SK-N-SH treated with all-trans-retinoic acid at 6 μM for 48 hours (cell line): ENCODE data around the gene BACH2.

Source experiments
- CREB5 ChIP-seq: fragments of 250-450 bp; sonication (Bioruptor Pico); IDR thresholded peaks from 2 replicates; pipeline ENCODE4 v1.5.1; 2020; ENCODE audit warnings: low read depth, mild to moderate bottlenecking, moderate library complexity
- ISL1 ChIP-seq: fragments of 250-450 bp; sonication (Bioruptor Pico); IDR thresholded peaks from 2 replicates; pipeline ENCODE4 v2.1.2; 2022; ENCODE audit warnings: mild to moderate bottlenecking, moderate library complexity
- RARB ChIP-seq: fragments of 250-450 bp; sonication (Bioruptor Pico); IDR thresholded peaks from 2 replicates; pipeline ENCODE4 v1.8.0; 2021; ENCODE audit warnings: mild to moderate bottlenecking, moderate library complexity
- SNAI2 ChIP-seq: fragments of 250-450 bp; sonication (Bioruptor Pico); IDR thresholded peaks from 2 replicates; pipeline ENCODE4 v1.5.0; 2020; ENCODE audit warnings: mild to moderate bottlenecking, moderate library complexity
- TSHZ2 ChIP-seq: fragments of 250-450 bp; sonication (Bioruptor Pico); IDR thresholded peaks from 2 replicates; pipeline ENCODE4 v1.5.0; 2020; ENCODE audit warnings: mild to moderate bottlenecking, moderate library complexity
- ZC3H10 ChIP-seq: fragments of 250-450 bp; sonication (Bioruptor Pico); IDR thresholded peaks from 2 replicates; pipeline ENCODE4 v1.5.1; 2021; ENCODE audit warnings: mild to moderate bottlenecking, moderate library complexity
- ZFP3 ChIP-seq: fragments of 250-450 bp; sonication (Bioruptor Pico); IDR thresholded peaks from 2 replicates; pipeline ENCODE4 v1.5.0; 2020; ENCODE audit warnings: mild to moderate bottlenecking, moderate library complexity
- ZFP30 ChIP-seq: fragments of 450-650 bp; formaldehyde crosslinking; IDR thresholded peaks from 2 replicates; pipeline ENCODE4 v1.5.0; 2022; ENCODE audit warnings: mild to moderate bottlenecking, moderate library complexity
- ZNF565 ChIP-seq: fragments of 450-650 bp; formaldehyde crosslinking; conservative IDR thresholded peaks from 2 replicates; pipeline ENCODE4 v1.5.0; 2020; ENCODE audit warnings: low read depth, mild to moderate bottlenecking, moderate library complexity
- ZNF8 ChIP-seq: fragments of 450-650 bp; formaldehyde crosslinking; IDR thresholded peaks from 2 replicates; pipeline ENCODE4 v1.5.0; 2020; ENCODE audit warnings: mild to moderate bottlenecking, moderate library complexity
- TF ChIP-seq, protein P1 (sequence below): fragments of 250-450 bp; sonication (Bioruptor Pico); IDR thresholded peaks from 2 replicates; pipeline ENCODE4 v1.8.0; 2020; ENCODE audit warnings: mild to moderate bottlenecking, moderate library complexity, borderline replicate concordance
- TF ChIP-seq, protein P2 (sequence below): fragments of 250-450 bp; sonication (Bioruptor Pico); IDR thresholded peaks from 2 replicates; pipeline ENCODE4 v1.8.0; 2021; ENCODE audit warnings: low read depth, mild to moderate bottlenecking, moderate library complexity, borderline replicate concordance

- TF ChIP-seq ISL1 (CRISPR knock-in tag): no peak
- TF ChIP-seq, protein P1, sequence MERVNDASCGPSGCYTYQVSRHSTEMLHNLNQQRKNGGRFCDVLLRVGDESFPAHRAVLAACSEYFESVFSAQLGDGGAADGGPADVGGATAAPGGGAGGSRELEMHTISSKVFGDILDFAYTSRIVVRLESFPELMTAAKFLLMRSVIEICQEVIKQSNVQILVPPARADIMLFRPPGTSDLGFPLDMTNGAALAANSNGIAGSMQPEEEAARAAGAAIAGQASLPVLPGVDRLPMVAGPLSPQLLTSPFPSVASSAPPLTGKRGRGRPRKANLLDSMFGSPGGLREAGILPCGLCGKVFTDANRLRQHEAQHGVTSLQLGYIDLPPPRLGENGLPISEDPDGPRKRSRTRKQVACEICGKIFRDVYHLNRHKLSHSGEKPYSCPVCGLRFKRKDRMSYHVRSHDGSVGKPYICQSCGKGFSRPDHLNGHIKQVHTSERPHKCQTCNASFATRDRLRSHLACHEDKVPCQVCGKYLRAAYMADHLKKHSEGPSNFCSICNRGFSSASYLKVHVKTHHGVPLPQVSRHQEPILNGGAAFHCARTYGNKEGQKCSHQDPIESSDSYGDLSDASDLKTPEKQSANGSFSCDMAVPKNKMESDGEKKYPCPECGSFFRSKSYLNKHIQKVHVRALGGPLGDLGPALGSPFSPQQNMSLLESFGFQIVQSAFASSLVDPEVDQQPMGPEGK (CRISPR knock-in tag): no peak
- TF ChIP-seq, protein P2, sequence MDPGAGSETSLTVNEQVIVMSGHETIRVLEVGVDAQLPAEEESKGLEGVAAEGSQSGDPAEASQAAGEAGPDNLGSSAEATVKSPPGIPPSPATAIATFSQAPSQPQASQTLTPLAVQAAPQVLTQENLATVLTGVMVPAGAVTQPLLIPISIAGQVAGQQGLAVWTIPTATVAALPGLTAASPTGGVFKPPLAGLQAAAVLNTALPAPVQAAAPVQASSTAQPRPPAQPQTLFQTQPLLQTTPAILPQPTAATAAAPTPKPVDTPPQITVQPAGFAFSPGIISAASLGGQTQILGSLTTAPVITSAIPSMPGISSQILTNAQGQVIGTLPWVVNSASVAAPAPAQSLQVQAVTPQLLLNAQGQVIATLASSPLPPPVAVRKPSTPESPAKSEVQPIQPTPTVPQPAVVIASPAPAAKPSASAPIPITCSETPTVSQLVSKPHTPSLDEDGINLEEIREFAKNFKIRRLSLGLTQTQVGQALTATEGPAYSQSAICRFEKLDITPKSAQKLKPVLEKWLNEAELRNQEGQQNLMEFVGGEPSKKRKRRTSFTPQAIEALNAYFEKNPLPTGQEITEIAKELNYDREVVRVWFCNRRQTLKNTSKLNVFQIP (CRISPR knock-in tag): no peak
- TF ChIP-seq TSHZ2 (CRISPR knock-in tag): no peak
- TF ChIP-seq SNAI2 (CRISPR knock-in tag): no peak
- TF ChIP-seq ZFP30 (CRISPR knock-in tag): no peak
- no peak for TF ChIP-seq ZC3H10
- TF ChIP-seq ZNF565 (CRISPR knock-in tag): no peak
- TF ChIP-seq RARB (CRISPR knock-in tag): no peak
- no peak for TF ChIP-seq ZNF8
- TF ChIP-seq ZFP3 (CRISPR knock-in tag): no peak
- no peak for TF ChIP-seq CREB5
Observed at GRCh38 chr6:89978749-89979145, 317.9 kb downstream of the BACH2 start.
